Right lobe of liver (tissue), 6 donors: ENCODE measurements around the gene SEMA4C. TPM values are rescaled to one million over a fixed set of nuclear protein-coding genes. Genes with fewer than 3 reads are reported as not detected.

Source experiments
- ATAC-seq, 4 donors: fragments of 200-7000 bp; cut with Tn5 transposase; one replicate each; pipeline ENCODE4 v1.9.1; 2020; ENCODE audit warnings: mild to moderate bottlenecking in 4 of 4, moderate library complexity in 4 of 4
- DNase-seq, 3 donors: peaks; one replicate each; pipeline ENCODE4 v3.0.0-alpha.2; 2020
- H3K27ac ChIP-seq, 3 donors: fragments of 200-600 bp; one replicate each; pipeline ENCODE4 v1.8.0; 2022
- H3K27me3 ChIP-seq, 2 donors: fragments of 200-600 bp; one replicate each; pipeline ENCODE4 v1.8.0; 2022
- H3K36me3 ChIP-seq, 4 donors: fragments of 200-600 bp; sonication (generic) in 1 of 4; one replicate each; pipeline versions ENCODE4 v1.5.1 to v1.8.0; 2017 to 2022; ENCODE audit warnings: control low read depth in 1 of 4
- H3K4me1 ChIP-seq, 4 donors: fragments of 200-600 bp; sonication (generic) in 1 of 4; one replicate each; pipeline versions ENCODE4 v1.5.1 to v1.8.0; 2017 to 2022; ENCODE audit warnings: control low read depth in 1 of 4
- H3K4me3 ChIP-seq, 3 donors: fragments of 200-600 bp; one replicate each; pipeline ENCODE4 v1.8.0; 2022
- H3K9me3 ChIP-seq, 4 donors: fragments of 200-600 bp; sonication (generic) in 1 of 4; one replicate each; pipeline versions ENCODE4 v1.5.1 to v1.8.0; 2017 to 2022; ENCODE audit warnings: control low read depth in 1 of 4
- POLR2A ChIP-seq: fragments of 450-650 bp; IDR thresholded peaks from one replicate; pipeline ENCODE4 v1.6.1; 2017; ENCODE audit warnings: antibody characterized with exemption, mild to moderate bottlenecking
- WGBS: methylation state at CpG from one replicate; pipeline ENCODE4 v1.1.6; 2018; ENCODE audit warnings: low coverage, low lambda C conversion rate; ENCODE audit not compliant: insufficient coverage; ENCODE audit errors: missing lambda C conversion rate; 5-methylcytosine and 5-hydroxymethylcytosine counted together
- intact Hi-C, 2 donors: fragments of 100-400 bp; cut with DNase I; formaldehyde crosslinking; loops; one replicate each; pipeline versions ENCODE4 v1.11.2 to v1.14.1; 2022
- total RNA-seq, 6 experiments: library from RNA; depleted of rRNA in 2 of 6; stranded (reverse); fragments of >200 nt in 2 of 6; fragmentation: NEBNext Ultra II Directional in 3 of 6; extraction: Animal tissue kit (Norgen Biotek cat#: 25700) in 3 of 6; gene quantifications; one replicate each; pipeline versions ENCODE4 v1.1.0 to v1.2.4, GENCODE V29; 2016 to 2023
- TF ChIP-seq, protein P1 (sequence below), 4 donors: fragments of 200-600 bp in 3 of 4; fragments of 450-650 bp in 1 of 4; IDR thresholded peaks; one replicate each; pipeline versions ENCODE4 v1.5.1 to v1.8.0; 2016 to 2022; ENCODE audit warnings: antibody characterized with exemption in 4 of 4, mild to moderate bottlenecking in 2 of 4
- donor health status: DM: no; HTN: yes; CAD: no.
- donor health status: DM: no; HTN: no; CAD: no.
- donor health status: DM: no; HTN: no; CAD: no.
- donor health status: DM: no; HTN: yes; CAD: no.
- donor health status: DM: no; HTN: yes; CAD: no.

Gene SEMA4C
- total RNA-seq, 6 experiments from 2014 or later, result 11.9 to 18.9 (median 12.6) TPM

DNA sequence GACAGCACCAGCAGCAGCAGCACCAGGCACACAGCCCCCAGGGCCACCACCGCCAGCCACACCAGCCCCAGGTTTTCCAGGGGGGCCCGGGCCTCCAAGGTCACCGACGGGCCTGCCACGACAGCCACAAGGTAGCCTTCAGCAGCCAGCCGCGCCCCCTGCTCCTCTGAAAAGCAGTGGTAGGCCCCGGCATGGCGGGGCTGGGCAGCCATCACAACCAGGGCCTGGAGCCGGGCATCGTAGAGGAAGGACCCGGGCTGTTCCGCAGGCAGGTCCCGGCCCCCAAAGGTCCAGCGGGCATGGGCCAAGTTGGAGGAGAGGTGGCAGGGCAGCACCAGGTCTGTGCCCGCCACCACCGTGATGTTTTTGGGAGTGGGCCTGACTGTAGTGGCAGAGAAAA lies 8.8 kb downstream of the SEMA4C start:
- Histone ChIP-seq H3K27ac (peak overlapping the region in 1 of 3 donors; percentile 71), H3K4me1 (peaks cover 0 to 66% (median 19%) of the 10 kb centered on the region in 4 donors), H3K4me3 (no peak overlapping the region), H3K9me3 (no peaks in the 10 kb centered on the region), H3K36me3 (peaks cover 0 to 45% (median 25%) of the 10 kb centered on the region in 4 donors), H3K27me3 (no peaks in the 10 kb centered on the region)
- intact Hi-C loops, result loop anchor here (5.0 to 10.0 kb wide), 3 partner anchors 44 to 86 kb away; partner anchors contain the start of gene CNNM3 (in 2 of the 2)
- WGBS, result no CpG with 5 or more reads among the region's 17 CpGs
- ATAC-seq, result no peak
- TF ChIP-seq POLR2A, result no peak
- TF ChIP-seq, protein P1, sequence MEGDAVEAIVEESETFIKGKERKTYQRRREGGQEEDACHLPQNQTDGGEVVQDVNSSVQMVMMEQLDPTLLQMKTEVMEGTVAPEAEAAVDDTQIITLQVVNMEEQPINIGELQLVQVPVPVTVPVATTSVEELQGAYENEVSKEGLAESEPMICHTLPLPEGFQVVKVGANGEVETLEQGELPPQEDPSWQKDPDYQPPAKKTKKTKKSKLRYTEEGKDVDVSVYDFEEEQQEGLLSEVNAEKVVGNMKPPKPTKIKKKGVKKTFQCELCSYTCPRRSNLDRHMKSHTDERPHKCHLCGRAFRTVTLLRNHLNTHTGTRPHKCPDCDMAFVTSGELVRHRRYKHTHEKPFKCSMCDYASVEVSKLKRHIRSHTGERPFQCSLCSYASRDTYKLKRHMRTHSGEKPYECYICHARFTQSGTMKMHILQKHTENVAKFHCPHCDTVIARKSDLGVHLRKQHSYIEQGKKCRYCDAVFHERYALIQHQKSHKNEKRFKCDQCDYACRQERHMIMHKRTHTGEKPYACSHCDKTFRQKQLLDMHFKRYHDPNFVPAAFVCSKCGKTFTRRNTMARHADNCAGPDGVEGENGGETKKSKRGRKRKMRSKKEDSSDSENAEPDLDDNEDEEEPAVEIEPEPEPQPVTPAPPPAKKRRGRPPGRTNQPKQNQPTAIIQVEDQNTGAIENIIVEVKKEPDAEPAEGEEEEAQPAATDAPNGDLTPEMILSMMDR (IDR thresholded peaks at IDR 0.05), result no peak
- no peak for DNase-seq

DNA sequence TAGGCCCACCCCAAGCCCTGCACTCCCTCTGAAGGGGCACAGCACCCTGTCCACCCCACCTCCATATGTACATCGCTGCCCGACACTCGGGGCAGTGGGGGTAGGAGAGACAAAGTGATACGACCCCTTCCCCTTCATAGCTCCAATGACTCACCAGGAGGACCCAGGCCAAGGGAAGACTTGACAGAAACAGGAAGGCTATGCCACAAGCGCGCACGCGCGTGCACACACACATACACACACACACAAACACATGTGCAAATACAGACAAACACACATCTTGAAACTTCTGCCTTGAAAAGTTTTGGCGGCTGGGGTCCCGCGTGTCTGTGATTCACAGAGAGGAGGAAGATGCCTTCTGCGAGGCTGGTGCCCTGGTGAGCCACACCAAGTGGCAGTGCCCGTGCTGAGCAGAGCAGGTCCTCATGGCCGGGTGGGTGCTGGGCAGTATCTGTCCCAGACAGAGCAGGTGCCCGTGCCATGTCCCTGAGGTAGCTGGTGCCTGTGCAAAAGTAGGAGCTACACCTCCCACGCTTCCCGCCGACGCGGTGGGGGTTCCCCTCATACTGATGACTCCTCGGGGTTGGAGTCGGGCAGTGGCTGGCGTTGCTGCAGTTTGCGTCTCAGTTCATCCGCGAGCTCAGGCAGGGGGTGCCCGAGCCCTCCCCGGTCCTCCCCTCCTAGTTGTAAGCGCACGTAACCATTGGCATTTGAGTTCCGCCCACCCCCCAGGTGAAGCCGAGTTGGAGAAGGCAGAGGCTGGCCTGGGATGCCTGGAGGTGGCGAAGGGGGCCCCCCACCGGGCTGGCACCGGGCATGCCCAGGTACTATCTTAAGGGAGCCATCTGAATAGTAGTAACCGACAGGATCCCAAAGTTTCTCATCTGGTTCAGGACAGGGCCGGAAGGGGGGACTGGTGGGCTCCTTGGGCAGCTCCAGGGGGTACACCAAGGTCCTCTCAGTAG lies 9.5 kb downstream of the SEMA4C start:
- no peak for TF ChIP-seq POLR2A
- TF ChIP-seq, protein P1 (IDR thresholded peaks at IDR 0.05), result no peak
- DNase-seq, result peak in 1 of 3 donors; percentile 68
- ATAC-seq, result peak in 1 of 4 donors; percentile 2
- peaks cover 0 to 69% (median 18%) of the 10 kb centered on the region in 4 donors for H3K4me1 ChIP-seq
- peak overlapping the region in 1 of 3 donors; percentile 65 for H3K27ac ChIP-seq
- no peaks in the 10 kb centered on the region for H3K9me3 ChIP-seq
- 70% methylated on average over 12 of the region's 38 CpGs for WGBS
- H3K27me3 ChIP-seq, result no peaks in the 10 kb centered on the region
- peaks cover 0 to 38% (median 22%) of the 10 kb centered on the region in 4 donors for H3K36me3 ChIP-seq
- intact Hi-C loops, result loop anchor here (5.0 to 10.0 kb wide), 3 partner anchors 43 to 87 kb away; partner anchors contain the start of gene CNNM3 (in 2 of the 2)
- H3K4me3 ChIP-seq, result no peak overlapping the region

DNA sequence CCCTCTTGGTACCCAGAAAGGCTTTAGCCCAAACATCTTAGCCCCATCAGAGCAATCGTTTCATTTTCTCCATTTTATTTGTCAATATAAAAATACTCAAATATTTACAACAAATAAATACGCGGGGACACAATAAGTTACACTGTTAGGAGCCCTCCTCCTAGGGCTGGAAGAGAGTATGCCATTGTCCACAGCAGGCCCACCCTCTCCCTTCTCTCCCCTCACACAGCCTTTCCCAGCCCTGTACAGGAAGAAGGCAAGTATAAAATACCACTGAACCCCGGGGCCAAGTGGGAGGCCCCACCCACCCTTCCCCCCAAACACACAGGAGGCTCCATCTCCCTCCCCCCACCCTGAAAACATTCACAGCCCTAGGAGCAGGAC lies 10.2 kb downstream of the SEMA4C start:
- no peaks in the 10 kb centered on the region for H3K27me3 ChIP-seq
- no peak for TF ChIP-seq POLR2A
- TF ChIP-seq, protein P1 (IDR thresholded peaks at IDR 0.05), result no peak
- ATAC-seq (no peak), DNase-seq (no peak)
- WGBS, result 36% methylated on average over 3 of the region's 4 CpGs
- H3K36me3 ChIP-seq, result peaks cover 0 to 33% (median 19%) of the 10 kb centered on the region in 4 donors
- intact Hi-C loops, result loop anchor here (5.0 to 10.0 kb wide), 4 partner anchors 42 to 93 kb away; partner anchors contain the start of gene CNNM3 (in 2 of the 2)
- H3K27ac ChIP-seq, result peak overlapping the region in 1 of 3 donors; percentile 65
- no peaks in the 10 kb centered on the region for H3K9me3 ChIP-seq
- peaks cover 0 to 69% (median 21%) of the 10 kb centered on the region in 4 donors for H3K4me1 ChIP-seq
- H3K4me3 ChIP-seq, result no peak overlapping the region

DNA sequence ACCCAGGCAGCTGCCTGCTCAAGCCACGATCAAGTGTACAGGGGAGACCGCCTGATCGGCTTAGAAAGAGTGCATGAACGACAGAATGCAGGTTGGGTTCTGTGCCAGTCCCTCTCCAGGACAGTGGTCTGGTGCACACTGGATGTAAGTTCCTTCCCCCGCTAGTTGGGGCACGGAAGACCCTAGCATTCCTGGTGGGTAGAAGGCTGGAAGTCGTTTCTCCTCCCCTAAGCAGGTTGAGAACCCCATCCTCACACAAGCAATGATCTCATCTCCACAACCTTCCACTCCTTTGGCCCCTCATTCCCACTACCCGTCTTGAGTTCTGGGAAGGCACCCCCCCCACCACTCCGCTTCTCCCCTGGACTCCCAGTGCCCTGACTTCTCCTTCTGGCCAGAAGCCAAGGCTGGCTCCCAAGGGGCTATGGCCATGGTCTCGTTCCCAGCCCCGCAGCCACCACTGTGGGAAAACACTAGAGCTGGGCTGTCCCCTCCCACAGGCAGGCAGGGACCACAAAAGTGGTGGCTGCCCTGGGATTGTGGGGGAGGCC lies 10.7 kb downstream of the SEMA4C start:
- DNase-seq (no peak), ATAC-seq (no peak)
- Histone ChIP-seq H3K9me3 (no peaks in the 10 kb centered on the region), H3K4me1 (peaks cover 0 to 67% (median 21%) of the 10 kb centered on the region in 4 donors), H3K27me3 (no peaks in the 10 kb centered on the region), H3K27ac (peak overlapping the region in 2 of 3 donors; percentile 26 to 65), H3K36me3 (peaks cover 0 to 28% (median 15%) of the 10 kb centered on the region in 4 donors), H3K4me3 (no peak overlapping the region)
- intact Hi-C loops, result loop anchor here in 1 of 2 donors (5.0 kb wide), 1 partner anchor 93 kb away; no protein-coding TSS in a partner anchor
- 63% methylated on average over 3 of the region's 11 CpGs for WGBS
- no peak for TF ChIP-seq POLR2A
- TF ChIP-seq, protein P1 (IDR thresholded peaks at IDR 0.05), result no peak
